H1 (cell line): ENCODE data around the gene CDC14B. TPM values are rescaled to one million over a fixed set of nuclear protein-coding genes. Genes with fewer than 3 reads are reported as not detected.

Source experiments
- CTCF ChIA-PET: fragments of 300-600 bp; sonication (Branson Sonifier 250); formaldehyde crosslinking; loops from one replicate; lab custom pipeline; 2021; ENCODE audit not compliant: partially characterized antibody; lab: Charles Lee
- POLR2A ChIA-PET: fragments of 300-600 bp; sonication (Branson Sonifier 250); formaldehyde crosslinking; loops from one replicate; lab custom pipeline; 2021; ENCODE audit warnings: inconsistent platforms; ENCODE audit not compliant: partially characterized antibody; lab: Charles Lee
- DNase-seq, 2 experiments: peaks; one replicate each; pipeline versions ENCODE4 v3.0.0 to v3.0.0-alpha.2; 2010 to 2022; ENCODE audit warnings: low spot score in 2 of 2, low read depth in 1 of 2, mixed read lengths in 1 of 2
- FAIRE-seq: peaks from 2 replicates; lab custom pipeline; 2011; peaks lifted over from hg19 to GRCh38; lab: Jason Lieb, UNC
- H2AFZ ChIP-seq: 2 replicates; pipeline ENCODE4 v1.8.1; 2012; ENCODE audit warnings: low read length, inconsistent platforms
- H2AK5ac ChIP-seq: 2 replicates; pipeline ENCODE4 v1.6.1; 2013; ENCODE audit warnings: low read depth, low read length
- H2BK120ac ChIP-seq: replicated peaks from 2 replicates; pipeline ENCODE3; 2013; ENCODE audit warnings: low read depth, low read length, inconsistent platforms
- H2BK12ac ChIP-seq: 2 replicates; pipeline ENCODE4 v1.6.1; 2013; ENCODE audit warnings: low read depth, low read length
- H2BK15ac ChIP-seq: 2 replicates; pipeline ENCODE4 v1.6.1; 2013; ENCODE audit warnings: low read length
- H2BK20ac ChIP-seq: 2 replicates; pipeline ENCODE4 v1.6.1; 2013; ENCODE audit warnings: low read length
- H2BK5ac ChIP-seq: 2 replicates; pipeline ENCODE4 v1.6.1; 2013; ENCODE audit warnings: low read depth, low read length
- H3K14ac ChIP-seq: 2 replicates; pipeline ENCODE4 v1.6.1; 2013; ENCODE audit warnings: inconsistent platforms; ENCODE audit not compliant: insufficient read length
- H3K18ac ChIP-seq: 2 replicates; pipeline ENCODE4 v1.6.1; 2013; ENCODE audit warnings: low read length; ENCODE audit errors: extremely low read depth
- H3K23ac ChIP-seq: 2 replicates; pipeline ENCODE4 v1.6.1; 2013; ENCODE audit warnings: inconsistent platforms; ENCODE audit not compliant: insufficient read length
- H3K23me2 ChIP-seq: 2 replicates; pipeline ENCODE4 v1.6.1; 2013; ENCODE audit warnings: low read depth, low read length
- H3K27ac ChIP-seq: 2 replicates; pipeline ENCODE4 v1.6.1; 2011; ENCODE audit warnings: low read depth, low read length, inconsistent platforms
- H3K27me3 ChIP-seq, 4 experiments: replicated peaks in 1 of 4; 1 replicate in 1 of 4; 2 replicates in 3 of 4; pipeline versions ENCODE4 v1.6.1 to v1.8.1; 2011 to 2013; ENCODE audit warnings: low read length in 3 of 4, mild to moderate bottlenecking in 3 of 4, inconsistent platforms in 2 of 4, mixed read lengths in 2 of 4, moderate library complexity in 1 of 4; ENCODE audit not compliant: control insufficient read depth in 3 of 4, insufficient read depth in 3 of 4; ENCODE audit errors: extremely low read depth in 1 of 4
- H3K36me3 ChIP-seq, 4 experiments: 2 replicates each; pipeline versions ENCODE4 v1.6.1 to v1.8.1; 2011 to 2013; ENCODE audit warnings: mild to moderate bottlenecking in 4 of 4, low read length in 3 of 4, moderate library complexity in 2 of 4, control low read depth in 1 of 4, inconsistent platforms in 1 of 4; ENCODE audit not compliant: insufficient read depth in 4 of 4, control insufficient read depth in 2 of 4
- H3K4ac ChIP-seq: replicated peaks from 2 replicates; pipeline ENCODE3; 2013; ENCODE audit warnings: low read length, low read depth, mixed read lengths, inconsistent platforms; ENCODE audit not compliant: insufficient read length
- H3K4me1 ChIP-seq, 4 experiments: replicated peaks in 1 of 4; 1 replicate in 1 of 4; 2 replicates in 3 of 4; pipeline versions ENCODE4 v1.6.1 to v1.8.1; 2011 to 2013; ENCODE audit warnings: low read length in 3 of 4, inconsistent platforms in 2 of 4, mixed read lengths in 1 of 4; ENCODE audit not compliant: insufficient read depth in 4 of 4, control insufficient read depth in 3 of 4
- H3K4me2 ChIP-seq, 2 experiments: 2 replicates each; pipeline versions ENCODE4 v1.6.1 to v1.8.1; 2011 to 2013; ENCODE audit warnings: low read depth in 2 of 2, low read length in 2 of 2, control low read depth in 1 of 2, inconsistent platforms in 1 of 2, mild to moderate bottlenecking in 1 of 2; ENCODE audit not compliant: insufficient read depth in 1 of 2
- H3K4me3 ChIP-seq, 4 experiments: fragments of 200-600, 300-600 bp in 1 of 4; sonication (generic), shearing (Covaris generic), sonication (Bioruptor Twin) in 1 of 4; 2 replicates each; pipeline versions ENCODE4 v1.5.1 to v1.8.1; 2011 to 2016; ENCODE audit warnings: low read length in 4 of 4, low read depth in 3 of 4, control low read depth in 2 of 4, inconsistent platforms in 2 of 4, mild to moderate bottlenecking in 2 of 4, mixed read lengths in 1 of 4, moderate library complexity in 1 of 4; ENCODE audit not compliant: insufficient read depth in 2 of 4; ENCODE audit errors: extremely low read depth in 1 of 4
- H3K56ac ChIP-seq: replicated peaks from 2 replicates; pipeline ENCODE3; 2013; ENCODE audit warnings: low read depth, mild to moderate bottlenecking, mixed read lengths, low read length, inconsistent platforms; ENCODE audit not compliant: insufficient read length
- H3K79me1 ChIP-seq: 2 replicates; pipeline ENCODE4 v1.6.1; 2013; ENCODE audit warnings: low read depth, low read length, control low read depth
- H3K79me2 ChIP-seq, 2 experiments: 2 replicates each; pipeline versions ENCODE4 v1.6.1 to v1.8.1; 2012 to 2013; ENCODE audit warnings: low read length in 2 of 2, mild to moderate bottlenecking in 2 of 2, inconsistent platforms in 1 of 2; ENCODE audit not compliant: insufficient read depth in 2 of 2, control insufficient read depth in 1 of 2
- H3K9ac ChIP-seq, 4 experiments: replicated peaks in 1 of 4; 1 replicate in 1 of 4; 2 replicates in 3 of 4; pipeline versions ENCODE4 v1.6.1 to v1.8.1; 2011 to 2013; ENCODE audit warnings: low read depth in 3 of 4, low read length in 3 of 4, control low read depth in 2 of 4, mild to moderate bottlenecking in 2 of 4, moderate library complexity in 2 of 4, inconsistent platforms in 1 of 4; ENCODE audit errors: extremely low read depth in 1 of 4
- H3K9me3 ChIP-seq, 2 experiments: 2 replicates each; pipeline versions ENCODE4 v1.6.1 to v1.8.1; 2012 to 2013; ENCODE audit warnings: mild to moderate bottlenecking in 2 of 2, moderate library complexity in 2 of 2, control low read depth in 1 of 2, inconsistent platforms in 1 of 2, low read depth in 1 of 2, low read length in 1 of 2, mixed read lengths in 1 of 2; ENCODE audit not compliant: insufficient read depth in 2 of 2
- H4K20me1 ChIP-seq, 2 experiments: replicated peaks in 1 of 2; 2 replicates each; pipeline versions ENCODE3 to v1.8.1; 2011 to 2013; ENCODE audit warnings: inconsistent platforms in 2 of 2, low read length in 2 of 2, mild to moderate bottlenecking in 1 of 2; ENCODE audit not compliant: insufficient read depth in 2 of 2, control insufficient read depth in 1 of 2
- H4K5ac ChIP-seq: 2 replicates; pipeline ENCODE4 v1.6.1; 2013; ENCODE audit warnings: low read length, low read depth, mixed read lengths, inconsistent platforms; ENCODE audit not compliant: insufficient read length
- H4K8ac ChIP-seq: 2 replicates; pipeline ENCODE4 v1.8.0; 2013; ENCODE audit warnings: mild to moderate bottlenecking, moderate library complexity, low read length, inconsistent platforms; ENCODE audit not compliant: insufficient read depth; ENCODE audit errors: extremely low read depth
- H4K91ac ChIP-seq: replicated peaks from 2 replicates; pipeline ENCODE3; 2013; ENCODE audit warnings: low read length, mixed read lengths, inconsistent platforms; ENCODE audit not compliant: insufficient read length
- ATF3 ChIP-seq: IDR thresholded peaks from 2 replicates; pipeline ENCODE4 v1.6.1; 2011; ENCODE audit warnings: low read depth, mild to moderate bottlenecking, low read length; ENCODE audit not compliant: insufficient read depth
- HDAC6 ChIP-seq: IDR thresholded peaks from one replicate; pipeline ENCODE4 v1.7.1; 2012; ENCODE audit warnings: low read depth, mild to moderate bottlenecking, inconsistent platforms, low read length, moderate library complexity
- JUN ChIP-seq: IDR thresholded peaks from 2 replicates; pipeline ENCODE4 v1.6.1; 2011; ENCODE audit warnings: low read depth, mild to moderate bottlenecking, improper control_type of control experiment, low read length
- KDM1A ChIP-seq: fragments of 200-600, 300-600 bp; sonication (generic); IDR thresholded peaks from 2 replicates; pipeline ENCODE4 v1.7.1; 2016; ENCODE audit warnings: mild to moderate bottlenecking, low read length, borderline replicate concordance
- KDM5A ChIP-seq: fragments of 200-600 bp; IDR thresholded peaks from 2 replicates; pipeline ENCODE4 v1.7.1; 2012; ENCODE audit warnings: mild to moderate bottlenecking, low read length, inconsistent platforms, mixed read lengths
- SAP30 ChIP-seq: fragments of 300-600 bp; sonication (generic); IDR thresholded peaks from 2 replicates; pipeline ENCODE4 v1.7.1; 2012; ENCODE audit warnings: low read length, moderate library complexity, mild to moderate bottlenecking, inconsistent platforms; ENCODE audit not compliant: insufficient read depth, insufficient replicate concordance
- TAF7 ChIP-seq: optimal IDR thresholded peaks from 2 replicates; pipeline ENCODE3; 2011; ENCODE audit warnings: low read depth, mild to moderate bottlenecking, inconsistent platforms, low read length, moderate library complexity, borderline replicate concordance
- WGBS, 2 experiments: shearing (Covaris generic) in 1 of 2; methylation state at CpG; one replicate each; pipeline versions ENCODE4 v1.1.6 to v1.1.7; 2013 to 2015; ENCODE audit warnings: low lambda C conversion rate in 2 of 2, mixed read lengths in 2 of 2, inconsistent platforms in 1 of 2, low coverage in 1 of 2, missing lambda C conversion rate in 1 of 2; ENCODE audit not compliant: insufficient replicate concordance in 2 of 2, insufficient coverage in 1 of 2, insufficient read length in 1 of 2; ENCODE audit errors: extremely low coverage in 1 of 2, missing lambda C conversion rate in 1 of 2; 5-methylcytosine and 5-hydroxymethylcytosine counted together
- polyA plus RNA-seq, 7 experiments: library from polyadenylated mRNA; depleted of rRNA in 3 of 7; stranded (reverse) in 5 of 7; unstranded in 2 of 7; fragments of >200 nt in 5 of 7; fragments of 200-250 nt in 2 of 7; gene quantifications; 1 replicate in 5 of 7; 2 replicates in 1 of 7; 4 replicates in 1 of 7; pipeline versions ENCODE4 v1.2.1 to v1.2.3, GENCODE V29; 2011 to 2013; ENCODE audit warnings: missing spikeins in 2 of 7, mixed read lengths in 2 of 7
- total RNA-seq: library from RNA; stranded (reverse); fragmentation: NEBNext Ultra II Directional; extraction: Animal tissue kit (Norgen Biotek cat#: 25700); gene quantifications from 2 replicates; pipeline ENCODE4 v1.2.1, GENCODE V29; 2021

Gene CDC14B
- total and polyA plus RNA-seq, 2 of the 8 experiments (the other 6 are each of a cell fraction or from before 2014, with no cell fraction given): 17.2 to 44.6 TPM

DNA sequence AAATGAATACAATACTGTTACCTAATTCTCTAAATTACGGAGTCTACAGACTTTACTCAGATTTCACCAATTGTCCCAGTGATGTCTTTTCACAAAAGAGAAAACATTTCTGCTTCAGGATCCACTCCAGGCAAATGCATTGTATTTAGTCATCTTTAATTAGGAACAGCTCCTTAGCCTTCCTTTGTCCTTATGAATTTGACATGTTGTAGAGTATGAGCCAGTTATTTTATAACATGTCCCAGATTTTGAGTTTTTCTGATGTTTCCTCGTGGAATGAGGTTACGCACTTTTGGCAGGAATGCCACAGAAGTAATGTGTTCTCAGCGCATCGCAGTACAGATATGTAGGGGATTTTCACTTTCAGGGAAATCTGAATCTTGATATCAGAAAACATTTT, 159.2 kb downstream of the CDC14B start:
- Histone ChIP-seq H3K14ac (no peak overlapping the region), H3K79me2 (no peaks in the 10 kb centered on the region; a peak in 1 of 4 replicates), H3K27me3 (no peaks in the 10 kb centered on the region), H3K56ac (no peak overlapping the region), H3K4ac (no peak overlapping the region), H2BK15ac (no peak overlapping the region), H2BK12ac (no peak overlapping the region), H2BK5ac (no peak overlapping the region), H4K8ac (no peak overlapping the region), H3K79me1 (no peaks in the 10 kb centered on the region), H3K23ac (no peak overlapping the region), H2BK20ac (no peak overlapping the region), H3K9ac (no peak overlapping the region), H2BK120ac (no peak overlapping the region), H4K5ac (no peak overlapping the region), H3K18ac (no peak overlapping the region), H3K23me2 (no peaks in the 10 kb centered on the region), H4K91ac (no peak overlapping the region), H3K4me2 (peak overlapping the region in 1 of 2 experiments; percentile 29; a peak in 1 of 4 replicates), H2AK5ac (no peak overlapping the region), H3K27ac (no peak overlapping the region), H3K4me3 (peak overlapping the region in 1 of 4 experiments; percentile 6; a peak in 1 of 8 replicates), H4K20me1 (peaks cover 0 to 1% of the 10 kb centered on the region in 2 experiments), H3K4me1 (peaks cover 4 to 9% (median 8%) of the 10 kb centered on the region in 4 experiments; a peak in 5 of 7 replicates), H3K9me3 (no peaks in the 10 kb centered on the region), H2AFZ (no peak overlapping the region), H3K36me3 (peaks cover 0 to 9% (median under 1%) of the 10 kb centered on the region in 4 experiments; a peak in 5 of 8 replicates)
- TF ChIP-seq KDM1A: no peak
- no peak for TF ChIP-seq JUN
- no peak for TF ChIP-seq ATF3
- TF ChIP-seq TAF7: no peak
- TF ChIP-seq KDM5A: no peak
- TF ChIP-seq HDAC6: no peak
- no peak for TF ChIP-seq SAP30
- no peak for DNase-seq
- no peak for FAIRE-seq
- WGBS, 2 experiments: 89% methylated on average over 5 of the region's 5 CpGs; no CpG with 5 or more reads in 1 of the 2 experiments
- POLR2A ChIA-PET: no interaction called here
- CTCF ChIA-PET: interaction anchor here (0.8 to 1.6 kb wide), 3 partner anchors 9 to 18 kb away, joined by 3 to 7 read pairs (median 5); no protein-coding TSS in a partner anchor
